SK-N-SH (cell line): ENCODE data around the gene CELF4. TPM values are rescaled to one million over a fixed set of nuclear protein-coding genes. Genes with fewer than 3 reads are reported as not detected.

Experiments
- CTCF ChIA-PET: fragments of 300-600, 350-600 bp; formaldehyde crosslinking; extraction: SDS; loops from one replicate; lab custom pipeline; 2021; lab: Yijun Ruan, JAX
- POLR2A ChIA-PET: fragments of 350-600 bp; sonication (Branson Sonifier 250); formaldehyde crosslinking; extraction: SDS; loops from one replicate; lab custom pipeline; 2020; ENCODE audit warnings: antibody characterized with exemption, inconsistent platforms; lab: Yijun Ruan, JAX
- DNase-seq: peaks from one replicate; pipeline ENCODE4 v3.0.0; 2012
- H2AFZ ChIP-seq: fragments of 200-600 bp; sonication (generic); 2 replicates; pipeline ENCODE4 v1.8.1; 2016; ENCODE audit warnings: antibody characterized with exemption, mild to moderate bottlenecking, low read depth
- H3F3A ChIP-seq: fragments of 200-600 bp; sonication (generic); replicated peaks from 2 replicates; pipeline ENCODE3; 2016; ENCODE audit warnings: antibody characterized with exemption, mild to moderate bottlenecking; ENCODE audit not compliant: insufficient read depth
- H3K27ac ChIP-seq, 2 experiments: fragments of 200-500 bp in 1 of 2; fragments of 200-600 bp in 1 of 2; sonication (Bioruptor generic) in 1 of 2; sonication (generic), shearing (Covaris generic) in 1 of 2; 2 replicates each; pipeline versions ENCODE4 v1.5.1 to v1.6.1; 2014 to 2016; ENCODE audit warnings: low read depth in 2 of 2, inconsistent platforms in 1 of 2, low read length in 1 of 2, mild to moderate bottlenecking in 1 of 2, mixed read lengths in 1 of 2
- H3K27me3 ChIP-seq: fragments of 200-600 bp; sonication (generic), shearing (Covaris generic); 2 replicates; pipeline ENCODE4 v1.6.1; 2016; ENCODE audit warnings: mixed run types; ENCODE audit not compliant: insufficient read depth
- H3K36me3 ChIP-seq, 2 experiments: fragments of 200-500 bp in 1 of 2; fragments of 200-600 bp in 1 of 2; sonication (Bioruptor generic) in 1 of 2; sonication (generic) in 1 of 2; replicated peaks in 1 of 2; 2 replicates each; pipeline versions ENCODE3 to v1.5.1; 2014 to 2016; ENCODE audit warnings: low read length in 1 of 2, mild to moderate bottlenecking in 1 of 2; ENCODE audit not compliant: insufficient read depth in 2 of 2, control insufficient read depth in 1 of 2
- H3K4me1 ChIP-seq, 2 experiments: fragments of 200-500 bp in 1 of 2; fragments of 200-600 bp in 1 of 2; sonication (Bioruptor generic) in 1 of 2; sonication (generic), shearing (Covaris generic) in 1 of 2; 2 replicates each; pipeline versions ENCODE4 v1.5.1 to v1.6.1; 2014 to 2016; ENCODE audit warnings: low read depth in 1 of 2, low read length in 1 of 2, mixed run types in 1 of 2; ENCODE audit not compliant: insufficient read depth in 2 of 2, control insufficient read depth in 1 of 2
- H3K4me2 ChIP-seq: fragments of 200-600 bp; sonication (generic), shearing (Covaris generic); 2 replicates; pipeline ENCODE4 v1.6.1; 2017; ENCODE audit warnings: mixed run types
- H3K4me3 ChIP-seq, 2 experiments: fragments of 200-500 bp in 1 of 2; fragments of 200-600 bp in 1 of 2; sonication (Bioruptor generic) in 1 of 2; sonication (generic), shearing (Covaris generic) in 1 of 2; 2 replicates each; pipeline versions ENCODE4 v1.5.1 to v1.8.1; 2014 to 2016; ENCODE audit warnings: low read depth in 2 of 2, inconsistent platforms in 1 of 2, low read length in 1 of 2, mild to moderate bottlenecking in 1 of 2, mixed read lengths in 1 of 2, moderate library complexity in 1 of 2
- H3K79me2 ChIP-seq: fragments of 200-600 bp; sonication (generic); 2 replicates; pipeline ENCODE4 v1.8.1; 2017; ENCODE audit warnings: mild to moderate bottlenecking; ENCODE audit not compliant: insufficient read depth
- H3K9ac ChIP-seq: fragments of 200-600 bp; sonication (generic); 2 replicates; pipeline ENCODE4 v1.6.1; 2017; ENCODE audit warnings: mixed run types
- H3K9me2 ChIP-seq: fragments of 200-600 bp; sonication (generic); 2 replicates; pipeline ENCODE4 v1.6.1; 2017; ENCODE audit warnings: mixed run types
- H3K9me3 ChIP-seq: fragments of 200-600 bp; sonication (generic); 2 replicates; pipeline ENCODE4 v1.6.1; 2017; ENCODE audit warnings: mixed run types, mild to moderate bottlenecking, moderate library complexity
- H4K20me1 ChIP-seq: fragments of 200-600 bp; sonication (generic); 2 replicates; pipeline ENCODE4 v1.6.1; 2017; ENCODE audit warnings: mild to moderate bottlenecking, mixed run types; ENCODE audit not compliant: insufficient read depth
- CHD2 ChIP-seq: fragments of 150-350 bp; IDR thresholded peaks from 2 replicates; pipeline ENCODE4 v1.6.1; 2018; ENCODE audit warnings: low read length; ENCODE audit not compliant: partially characterized antibody
- ELF1 ChIP-seq: IDR thresholded peaks from 2 replicates; pipeline ENCODE4 v1.4.0; 2012
- EP300 ChIP-seq, 2 experiments: IDR thresholded peaks; 2 replicates each; pipeline versions ENCODE4 v1.4.0 to v1.6.1; 2012; ENCODE audit warnings: borderline replicate concordance in 1 of 2, low read depth in 1 of 2, low read length in 1 of 2
- EZH2phosphoT487 ChIP-seq: fragments of 200-600 bp; sonication (generic); IDR thresholded peaks from 2 replicates; pipeline ENCODE4 v1.6.1; 2017; ENCODE audit warnings: low read depth, mixed run types, mild to moderate bottlenecking, antibody characterized with exemption, moderate library complexity, borderline replicate concordance
- FOXM1 ChIP-seq: IDR thresholded peaks from 2 replicates; pipeline ENCODE4 v1.4.0; 2012; ENCODE audit warnings: low read depth, mild to moderate bottlenecking
- MAX ChIP-seq: IDR thresholded peaks from 2 replicates; pipeline ENCODE4 v1.4.0; 2012; ENCODE audit warnings: low read depth
- MEF2A ChIP-seq: IDR thresholded peaks from 2 replicates; pipeline ENCODE4 v1.4.0; 2012; ENCODE audit warnings: low read depth, borderline replicate concordance
- NFIC ChIP-seq: IDR thresholded peaks from 2 replicates; pipeline ENCODE4 v1.4.0; 2012; ENCODE audit warnings: borderline replicate concordance
- NRF1 ChIP-seq: IDR thresholded peaks from 2 replicates; pipeline ENCODE4 v1.6.1; 2012; ENCODE audit warnings: low read depth, mild to moderate bottlenecking, low read length
- RAD21 ChIP-seq: IDR thresholded peaks from 2 replicates; pipeline ENCODE4 v1.6.1; 2012; ENCODE audit warnings: mild to moderate bottlenecking, low read length
- REST ChIP-seq: IDR thresholded peaks from 2 replicates; pipeline ENCODE4 v1.6.1; 2012; ENCODE audit warnings: mild to moderate bottlenecking, low read depth, low read length, moderate library complexity
- RFX5 ChIP-seq: IDR thresholded peaks from 2 replicates; pipeline ENCODE4 v1.6.1; 2012; ENCODE audit warnings: mild to moderate bottlenecking, improper control_type of control experiment, low read length
- RXRA ChIP-seq: IDR thresholded peaks from 2 replicates; pipeline ENCODE4 v1.4.0; 2012; ENCODE audit warnings: low read depth, mild to moderate bottlenecking, borderline replicate concordance
- SIN3A ChIP-seq: IDR thresholded peaks from 2 replicates; pipeline ENCODE4 v1.6.1; 2012; ENCODE audit warnings: low read depth, mild to moderate bottlenecking, low read length, moderate library complexity, borderline replicate concordance
- TAF1 ChIP-seq: IDR thresholded peaks from 2 replicates; pipeline ENCODE4 v1.6.1; 2012; ENCODE audit warnings: low read depth, mild to moderate bottlenecking, low read length, moderate library complexity, borderline replicate concordance
- TEAD4 ChIP-seq: IDR thresholded peaks from 2 replicates; pipeline ENCODE4 v1.4.0; 2012; ENCODE audit warnings: mild to moderate bottlenecking, borderline replicate concordance; ENCODE audit not compliant: insufficient read depth
- USF1 ChIP-seq: IDR thresholded peaks from 2 replicates; pipeline ENCODE4 v1.4.0; 2012; ENCODE audit warnings: low read depth, borderline replicate concordance
- YY1 ChIP-seq: IDR thresholded peaks from 2 replicates; pipeline ENCODE4 v1.4.0; 2012; ENCODE audit warnings: low read depth, mild to moderate bottlenecking
- WGBS: methylation state at CpG from one replicate; pipeline ENCODE4 v1.1.6; 2017; ENCODE audit warnings: low lambda C conversion rate; 5-methylcytosine and 5-hydroxymethylcytosine counted together
- polyA plus RNA-seq, 3 experiments: library from polyadenylated mRNA; depleted of rRNA; stranded (reverse); fragments of >200 nt; gene quantifications; 2 replicates each; pipeline ENCODE4 v1.2.3, GENCODE V29; 2012
- TF ChIP-seq, protein P1 (sequence below): IDR thresholded peaks from 2 replicates; pipeline ENCODE4; 2012
- TF ChIP-seq, protein P2 (sequence below): fragments of 150-350 bp; IDR thresholded peaks from 2 replicates; pipeline ENCODE4 v1.6.1; 2017; ENCODE audit warnings: antibody characterized with exemption, low read length, low read depth, borderline replicate concordance

Gene CELF4
- polyA plus RNA-seq, 1 of the 3 experiments (the other 2 are of a cell fraction), result 0.26 TPM

DNA sequence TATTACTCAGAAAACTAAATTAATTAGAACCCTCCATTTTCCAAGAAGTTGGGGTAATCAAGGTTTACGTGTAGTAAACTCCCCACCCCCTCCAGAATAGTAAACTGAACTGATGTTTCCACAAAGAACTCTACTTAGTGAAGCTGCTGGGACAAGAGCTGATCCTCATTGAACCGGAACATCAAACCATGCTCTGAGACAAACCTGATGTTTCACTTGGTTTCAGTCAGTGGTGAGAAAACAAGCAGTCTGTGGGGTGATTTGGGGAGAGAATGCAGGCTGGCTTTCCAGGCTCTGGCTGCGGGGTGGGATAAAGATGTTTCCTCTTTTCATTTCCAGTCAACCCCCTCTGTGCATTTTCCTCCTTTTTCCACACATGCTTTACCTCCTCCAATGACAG lies 38.2 kb downstream of the CELF4 start:
- Histone ChIP-seq H3K79me2 (no peaks in the 10 kb centered on the region), H3K9me3 (no peaks in the 10 kb centered on the region), H3K9ac (no peak overlapping the region), H3K4me2 (no peak overlapping the region), H3K4me1 (peaks cover 0 to 20% of the 10 kb centered on the region in 2 experiments; a peak in 1 of 4 replicates), H3K36me3 (no peaks in the 10 kb centered on the region), H3K9me2 (no peaks in the 10 kb centered on the region), H3K27ac (no peak overlapping the region), H4K20me1 (no peaks in the 10 kb centered on the region), H3K4me3 (no peak overlapping the region), H3F3A (no peaks in the 10 kb centered on the region), H2AFZ (no peak overlapping the region), H3K27me3 (no peaks in the 10 kb centered on the region)
- ChIA-PET CTCF (interaction anchor here (1.3 to 17.4 kb wide), 5 partner anchors 9 to 142 kb away, joined by 3 to 298 read pairs (median 5); no protein-coding TSS in a partner anchor), POLR2A (no interaction called here)
- 27% methylated on average over 3 of the region's 3 CpGs for WGBS
- TF ChIP-seq FOXM1, result no peak
- no peak for DNase-seq

DNA sequence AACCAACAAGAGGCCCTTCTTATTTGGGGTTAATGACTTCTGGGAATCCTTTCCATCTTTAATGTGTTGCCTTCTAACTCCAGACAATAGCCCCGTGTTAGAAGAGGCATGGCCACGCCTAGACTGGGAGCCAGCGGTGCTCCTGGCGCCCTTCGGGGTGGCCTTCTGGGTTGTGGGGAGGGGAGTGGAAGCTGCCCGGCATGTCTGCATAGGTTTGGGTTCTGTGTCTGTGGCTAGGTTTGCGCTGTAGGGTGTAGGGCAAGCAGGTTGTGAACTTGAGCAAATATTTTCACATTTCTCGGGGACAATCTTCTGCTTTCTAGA lies 40.4 kb downstream of the CELF4 start:
- Histone ChIP-seq H3F3A (no peaks in the 10 kb centered on the region), H3K27ac (no peak overlapping the region), H3K9me2 (no peaks in the 10 kb centered on the region), H3K79me2 (no peaks in the 10 kb centered on the region), H3K9me3 (no peaks in the 10 kb centered on the region), H3K9ac (no peak overlapping the region), H3K4me2 (no peak overlapping the region), H3K4me1 (peaks cover 0 to 35% of the 10 kb centered on the region in 2 experiments; a peak in 2 of 4 replicates), H3K4me3 (no peak overlapping the region), H2AFZ (no peak overlapping the region), H3K36me3 (no peaks in the 10 kb centered on the region), H3K27me3 (no peaks in the 10 kb centered on the region), H4K20me1 (no peaks in the 10 kb centered on the region)
- DNase-seq, result no peak
- POLR2A ChIA-PET, result no interaction called here
- WGBS, result 45% methylated on average over 5 of the region's 8 CpGs
- CTCF ChIA-PET, result interaction anchor here (0.6 to 1.1 kb wide), 2 partner anchors 12 to 13 kb away, joined by 3 read pairs; no protein-coding TSS in a partner anchor
- TF ChIP-seq, protein P1, sequence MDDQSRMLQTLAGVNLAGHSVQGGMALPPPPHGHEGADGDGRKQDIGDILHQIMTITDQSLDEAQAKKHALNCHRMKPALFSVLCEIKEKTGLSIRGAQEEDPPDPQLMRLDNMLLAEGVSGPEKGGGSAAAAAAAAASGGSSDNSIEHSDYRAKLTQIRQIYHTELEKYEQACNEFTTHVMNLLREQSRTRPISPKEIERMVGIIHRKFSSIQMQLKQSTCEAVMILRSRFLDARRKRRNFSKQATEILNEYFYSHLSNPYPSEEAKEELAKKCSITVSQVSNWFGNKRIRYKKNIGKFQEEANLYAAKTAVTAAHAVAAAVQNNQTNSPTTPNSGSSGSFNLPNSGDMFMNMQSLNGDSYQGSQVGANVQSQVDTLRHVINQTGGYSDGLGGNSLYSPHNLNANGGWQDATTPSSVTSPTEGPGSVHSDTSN, result no peak
- no peak for TF ChIP-seq CHD2
- TF ChIP-seq TEAD4, result no peak
- no peak for TF ChIP-seq REST
- no peak for TF ChIP-seq RXRA
- TF ChIP-seq, protein P2, sequence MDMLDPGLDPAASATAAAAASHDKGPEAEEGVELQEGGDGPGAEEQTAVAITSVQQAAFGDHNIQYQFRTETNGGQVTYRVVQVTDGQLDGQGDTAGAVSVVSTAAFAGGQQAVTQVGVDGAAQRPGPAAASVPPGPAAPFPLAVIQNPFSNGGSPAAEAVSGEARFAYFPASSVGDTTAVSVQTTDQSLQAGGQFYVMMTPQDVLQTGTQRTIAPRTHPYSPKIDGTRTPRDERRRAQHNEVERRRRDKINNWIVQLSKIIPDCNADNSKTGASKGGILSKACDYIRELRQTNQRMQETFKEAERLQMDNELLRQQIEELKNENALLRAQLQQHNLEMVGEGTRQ, result no peak
- no peak for TF ChIP-seq YY1
- TF ChIP-seq RFX5, result no peak
- no peak for TF ChIP-seq SIN3A
- TF ChIP-seq USF1, result no peak
- no peak for TF ChIP-seq MAX
- no peak for TF ChIP-seq MEF2A
- no peak for TF ChIP-seq ELF1
- TF ChIP-seq NFIC, result no peak
- TF ChIP-seq RAD21, result no peak
- no peak for TF ChIP-seq TAF1
- TF ChIP-seq EP300 (IDR thresholded peaks at IDR 0.05; ENCODE audit: borderline replicate concordance in 1 of 2, low read depth in 1 of 2, low read length in 1 of 2), result no peak
- no peak for TF ChIP-seq EZH2phosphoT487
- TF ChIP-seq NRF1, result no peak
